Effector memory CD4-positive, alpha-beta T cell (primary cell): ENCODE data around the gene CPSF7.

Source experiments
- DNase-seq, 3 donors: peaks; one replicate each; pipeline ENCODE4 v3.0.0-alpha.2; 2020
- H3K27ac ChIP-seq: 2 replicates; pipeline ENCODE4 v1.7.0; 2013; ENCODE audit warnings: mild to moderate bottlenecking, low read length, moderate library complexity; ENCODE audit not compliant: insufficient read depth, poor library complexity, severe bottlenecking
- H3K27me3 ChIP-seq: replicated peaks from 2 replicates; pipeline ENCODE4 v1.7.0; 2013; ENCODE audit warnings: mild to moderate bottlenecking, low read length; ENCODE audit not compliant: insufficient read depth, control insufficient read depth, poor library complexity, severe bottlenecking
- H3K36me3 ChIP-seq: 2 replicates; pipeline ENCODE4 v1.7.0; 2013; ENCODE audit warnings: mild to moderate bottlenecking, low read length, moderate library complexity; ENCODE audit not compliant: control insufficient read depth, insufficient read depth
- H3K4me1 ChIP-seq: 2 replicates; pipeline ENCODE4 v1.7.0; 2013; ENCODE audit warnings: low read length, mild to moderate bottlenecking; ENCODE audit not compliant: control insufficient read depth, insufficient read depth, poor library complexity, severe bottlenecking
- H3K4me3 ChIP-seq: 2 replicates; pipeline ENCODE4 v1.7.0; 2013; ENCODE audit warnings: low read length, low read depth, mild to moderate bottlenecking; ENCODE audit not compliant: insufficient read depth, poor library complexity, severe bottlenecking
- H3K9me3 ChIP-seq: 2 replicates; pipeline ENCODE4 v1.7.0; 2013; ENCODE audit warnings: mild to moderate bottlenecking, low read length, moderate library complexity; ENCODE audit not compliant: control insufficient read depth
- total RNA-seq, 3 donors: gene quantifications; one replicate each; lab custom pipeline; 2026; lab: John Stamatoyannopoulos, UW

Gene CPSF7, protein sequence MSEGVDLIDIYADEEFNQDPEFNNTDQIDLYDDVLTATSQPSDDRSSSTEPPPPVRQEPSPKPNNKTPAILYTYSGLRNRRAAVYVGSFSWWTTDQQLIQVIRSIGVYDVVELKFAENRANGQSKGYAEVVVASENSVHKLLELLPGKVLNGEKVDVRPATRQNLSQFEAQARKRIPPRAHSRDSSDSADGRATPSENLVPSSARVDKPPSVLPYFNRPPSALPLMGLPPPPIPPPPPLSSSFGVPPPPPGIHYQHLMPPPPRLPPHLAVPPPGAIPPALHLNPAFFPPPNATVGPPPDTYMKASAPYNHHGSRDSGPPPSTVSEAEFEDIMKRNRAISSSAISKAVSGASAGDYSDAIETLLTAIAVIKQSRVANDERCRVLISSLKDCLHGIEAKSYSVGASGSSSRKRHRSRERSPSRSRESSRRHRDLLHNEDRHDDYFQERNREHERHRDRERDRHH
- 64.1 to 98.6 (median 65.4) reads per million in 3 donors for total RNA-seq

DNA sequence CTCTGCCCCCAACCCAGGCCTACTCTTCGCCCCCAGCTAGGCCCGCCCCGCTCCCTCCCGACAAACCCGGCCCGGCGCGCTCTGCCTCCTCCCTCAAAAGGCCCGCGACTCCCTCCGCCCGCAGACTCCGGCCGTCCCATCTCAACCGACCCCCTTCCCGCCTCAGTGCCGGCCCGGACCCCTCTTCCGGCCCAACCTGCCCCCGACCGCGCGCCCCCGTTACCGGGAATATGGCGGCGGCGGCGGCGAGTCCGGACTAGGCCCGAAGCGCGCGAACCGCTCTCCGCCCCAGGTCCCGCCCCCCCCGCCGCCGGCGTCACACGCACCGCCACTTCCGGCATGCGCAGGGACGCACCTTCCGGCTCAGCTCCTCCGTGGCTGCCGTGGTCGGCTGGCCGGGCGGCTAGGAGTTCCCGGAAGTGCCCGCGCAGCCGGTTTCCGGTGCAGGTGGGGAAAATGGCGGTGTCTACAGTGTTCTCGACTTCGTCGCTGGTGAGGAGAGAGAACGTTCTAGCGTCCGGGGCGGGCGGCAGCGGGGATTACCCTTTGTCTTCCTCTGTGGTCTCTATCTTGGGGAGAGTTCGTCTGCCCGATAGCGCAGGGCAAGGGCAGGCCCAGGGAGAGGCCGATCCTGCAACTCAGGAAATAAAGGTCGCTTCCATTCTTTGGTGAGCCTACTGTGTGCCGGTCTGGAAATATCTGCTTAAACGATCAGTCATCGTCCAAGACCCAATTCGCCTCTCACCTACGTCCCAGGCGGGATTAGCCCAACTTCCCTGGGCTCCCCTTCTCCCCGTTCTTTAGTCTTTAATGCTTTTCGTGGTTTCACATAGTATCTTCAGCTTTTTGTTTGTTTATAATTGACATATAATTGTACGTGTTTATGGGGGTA, at the start of gene CPSF7, which contains the start of gene SDHAF2:
Gene CPSF7 (minus strand): TSS at position 285 of the 892 bp plus-strand sequence. CDS start 740 bp downstream, outside the sequence.
Gene SDHAF2 (plus strand): TSS at position 434 of the 892 bp plus-strand sequence. CDS start 23 bp downstream, at position 457.
- H3K9me3 ChIP-seq, result no peaks in the 10 kb centered on the region
- peaks cover 32% of the 10 kb centered on the region for H3K36me3 ChIP-seq
- H3K4me3 ChIP-seq, result peak within 1 kb of the TSS; percentile 74
- H3K27ac ChIP-seq, result peak within 1 kb of the TSS; percentile 97
- no peaks in the 10 kb centered on the region for H3K27me3 ChIP-seq
- peak; percentile 96 to 97 (median 96) for DNase-seq
- peaks cover 17% of the 10 kb centered on the region for H3K4me1 ChIP-seq

DNA sequence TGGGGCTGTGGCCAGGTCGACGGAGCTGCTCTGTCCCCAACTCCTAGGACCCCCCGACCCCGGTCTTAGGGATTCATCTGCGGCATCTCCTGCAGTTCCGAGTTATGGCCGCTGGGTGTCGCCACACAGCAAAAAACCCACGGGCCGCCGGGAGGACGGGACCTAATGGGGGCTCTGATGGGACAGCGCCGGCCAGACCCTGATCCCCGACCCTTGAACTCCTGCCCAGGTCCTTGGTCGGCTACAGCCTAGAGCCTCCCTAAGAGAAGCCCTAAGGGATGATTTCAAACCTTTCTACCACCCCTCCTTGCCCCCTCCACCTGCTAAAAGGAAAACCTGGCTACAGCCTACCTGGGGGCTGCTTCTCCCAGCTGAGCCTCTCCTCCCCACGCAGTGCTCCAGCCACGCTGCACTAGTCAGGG, 48.0 kb upstream of the CPSF7 start:
- Histone ChIP-seq H3K27ac (no peak overlapping the region), H3K4me1 (peaks cover 6% of the 10 kb centered on the region), H3K36me3 (no peaks in the 10 kb centered on the region), H3K9me3 (no peaks in the 10 kb centered on the region), H3K4me3 (no peak overlapping the region), H3K27me3 (no peaks in the 10 kb centered on the region)
- peak; percentile 13 to 31 (median 15) for DNase-seq

DNA sequence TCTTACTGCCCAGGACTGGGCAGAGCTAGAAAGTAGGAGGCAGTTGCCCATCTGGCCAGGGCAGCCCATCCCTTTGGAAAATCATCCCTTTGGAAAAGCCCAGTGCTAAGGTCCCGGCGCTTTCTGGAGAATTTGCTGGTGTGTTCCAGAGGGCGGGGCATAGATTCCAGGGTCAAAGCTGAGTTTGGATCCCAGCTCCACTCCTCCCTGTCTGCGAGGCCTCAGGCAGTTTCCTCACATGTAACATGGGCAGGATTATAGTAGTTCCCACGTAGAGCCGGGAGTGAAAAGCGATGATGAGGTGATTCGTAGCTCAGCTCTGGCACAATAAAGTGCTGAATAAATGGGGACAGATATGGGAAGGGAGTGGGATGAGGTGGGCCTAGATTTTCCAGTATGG, 47.4 kb upstream of the CPSF7 start:
- Histone ChIP-seq H3K9me3 (no peaks in the 10 kb centered on the region), H3K36me3 (no peaks in the 10 kb centered on the region), H3K27ac (no peak overlapping the region), H3K4me1 (peaks cover 6% of the 10 kb centered on the region), H3K4me3 (no peak overlapping the region), H3K27me3 (no peaks in the 10 kb centered on the region)
- no peak for DNase-seq

DNA sequence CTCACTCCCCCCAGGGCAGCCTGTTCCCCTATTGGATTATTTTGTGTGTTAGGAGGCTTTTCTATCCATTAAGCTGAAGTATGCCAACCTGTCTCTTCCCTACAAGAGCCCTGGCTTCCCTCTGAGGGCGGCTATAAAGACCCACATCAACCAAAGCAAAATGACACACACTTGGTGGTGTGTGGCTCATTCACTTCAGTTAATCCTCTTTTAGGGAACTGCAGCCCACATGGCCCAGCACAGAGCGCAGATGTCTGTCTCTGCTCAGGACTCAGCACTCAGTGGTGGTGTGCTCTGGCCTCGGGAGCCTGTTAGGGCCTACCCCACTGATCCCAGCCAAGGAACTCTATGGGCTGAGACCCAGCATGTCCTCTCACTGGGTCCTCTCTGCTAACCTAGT, 46.6 kb upstream of the CPSF7 start:
- no peak overlapping the region for H3K4me3 ChIP-seq
- H3K4me1 ChIP-seq, result peaks cover 6% of the 10 kb centered on the region
- no peaks in the 10 kb centered on the region for H3K36me3 ChIP-seq
- H3K27me3 ChIP-seq, result no peaks in the 10 kb centered on the region
- no peaks in the 10 kb centered on the region for H3K9me3 ChIP-seq
- H3K27ac ChIP-seq, result no peak overlapping the region
- DNase-seq, result no peak

DNA sequence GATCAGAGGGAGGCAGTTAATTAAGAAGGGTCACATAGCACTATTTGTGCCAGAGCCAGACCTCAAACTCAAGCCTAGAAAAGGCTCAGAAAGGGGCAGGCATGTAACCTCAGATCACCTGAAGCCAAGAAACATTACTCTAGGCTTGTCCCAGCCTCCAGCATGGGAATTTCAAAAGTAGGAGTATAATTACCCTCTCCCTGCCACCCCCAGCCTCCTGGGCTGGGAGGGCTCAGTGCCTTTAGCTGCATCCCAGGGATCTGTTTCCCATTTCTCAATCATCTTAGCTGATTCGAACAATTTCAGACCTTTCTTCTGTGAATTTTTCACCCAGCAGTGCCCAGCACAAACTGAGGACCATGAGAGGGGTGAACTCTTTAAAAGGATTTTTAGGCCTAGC, 45.7 kb upstream of the CPSF7 start:
- Histone ChIP-seq H3K4me1 (peaks cover 6% of the 10 kb centered on the region), H3K9me3 (no peaks in the 10 kb centered on the region), H3K27me3 (no peaks in the 10 kb centered on the region), H3K36me3 (no peaks in the 10 kb centered on the region), H3K4me3 (no peak overlapping the region), H3K27ac (no peak overlapping the region)
- no peak for DNase-seq

DNA sequence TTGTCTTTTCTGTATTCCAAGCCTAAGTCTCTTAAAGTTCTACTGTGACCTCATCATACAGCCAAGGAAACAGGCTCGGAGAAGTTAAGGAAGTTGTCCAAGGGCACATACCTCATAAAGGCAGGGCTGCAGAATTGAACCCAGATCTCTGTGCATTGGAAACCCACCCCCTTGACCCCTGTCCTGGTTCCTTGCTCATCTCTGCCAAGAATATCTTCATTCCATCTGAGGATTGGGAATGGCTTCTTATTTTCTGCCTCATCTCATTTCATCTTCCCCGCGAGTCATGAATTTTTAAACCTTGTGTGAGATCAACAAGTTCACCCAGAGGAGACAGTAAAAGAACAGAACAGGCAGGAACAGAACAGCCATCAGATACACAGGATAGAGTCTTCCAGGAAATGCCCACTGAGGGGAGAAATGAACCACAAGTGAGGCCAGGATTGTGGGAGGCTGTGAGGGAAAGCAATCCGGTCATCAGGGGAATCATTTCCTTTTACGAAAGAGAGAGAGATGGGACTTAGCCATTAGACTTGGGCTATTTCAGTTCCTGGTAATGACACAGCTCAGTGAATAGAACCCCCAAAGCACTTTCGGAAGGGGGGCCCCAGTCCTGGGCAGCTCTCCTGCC, 44.4 kb upstream of the CPSF7 start:
- H3K9me3 ChIP-seq, result no peaks in the 10 kb centered on the region
- no peak for DNase-seq
- no peak overlapping the region for H3K4me3 ChIP-seq
- H3K27ac ChIP-seq, result no peak overlapping the region
- H3K4me1 ChIP-seq, result peaks cover 6% of the 10 kb centered on the region
- H3K36me3 ChIP-seq, result no peaks in the 10 kb centered on the region
- H3K27me3 ChIP-seq, result no peaks in the 10 kb centered on the region

DNA sequence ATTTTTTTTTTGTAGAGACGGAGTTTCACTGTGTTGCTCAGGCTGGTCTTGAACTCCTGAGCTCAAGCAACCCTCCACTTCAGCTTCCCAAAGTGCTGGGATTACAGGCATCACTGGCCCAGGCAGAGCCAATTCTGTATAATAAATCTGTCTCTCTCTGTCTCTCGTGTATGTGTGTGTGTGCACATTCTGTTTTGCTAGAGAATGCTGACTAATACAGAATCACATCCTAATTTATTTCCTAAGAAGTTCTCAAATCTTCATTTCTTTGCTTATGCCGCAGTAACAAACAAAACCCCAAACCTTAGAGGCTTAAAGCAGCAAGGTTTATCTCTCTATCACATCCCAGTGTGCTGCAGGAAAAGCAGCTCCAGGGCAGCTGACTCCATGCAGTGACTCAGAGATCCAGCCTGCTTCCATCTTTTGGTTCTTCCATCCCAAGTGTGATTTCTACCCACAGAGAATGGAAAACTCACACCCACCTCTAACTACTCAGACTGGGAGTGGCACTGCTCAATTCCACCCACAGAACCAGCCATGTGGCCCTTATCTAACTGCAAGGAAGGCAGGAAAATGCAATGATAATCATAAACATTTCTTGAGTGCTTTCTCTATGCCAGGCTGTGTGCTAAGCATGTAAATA, 43.7 kb upstream of the CPSF7 start:
- DNase-seq, result no peak
- Histone ChIP-seq H3K4me1 (peaks cover 6% of the 10 kb centered on the region), H3K4me3 (no peak overlapping the region), H3K9me3 (no peaks in the 10 kb centered on the region), H3K27ac (no peak overlapping the region), H3K36me3 (peaks cover 2% of the 10 kb centered on the region), H3K27me3 (no peaks in the 10 kb centered on the region)

DNA sequence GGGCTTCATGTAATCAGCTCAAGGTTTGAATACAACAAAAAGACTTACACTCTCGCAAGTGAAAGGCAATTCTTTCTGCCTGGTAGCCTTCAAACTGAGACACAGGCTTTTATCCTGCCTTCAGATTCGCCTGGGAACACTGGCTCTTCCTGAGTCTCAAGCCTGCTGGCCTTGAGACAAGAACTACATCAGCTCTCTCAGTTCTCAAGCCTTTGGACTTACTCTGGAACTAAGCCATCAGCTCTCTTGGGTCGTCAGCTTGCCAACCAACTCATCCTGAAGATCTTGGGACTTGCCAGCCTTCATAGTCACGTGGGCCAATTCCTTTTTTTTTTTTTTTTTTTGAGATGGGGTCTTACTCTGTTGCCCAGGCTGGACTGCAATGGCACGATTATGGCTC, 43.1 kb upstream of the CPSF7 start:
- Histone ChIP-seq H3K36me3 (peaks cover 8% of the 10 kb centered on the region), H3K9me3 (no peaks in the 10 kb centered on the region), H3K4me3 (no peak overlapping the region), H3K4me1 (peaks cover 4% of the 10 kb centered on the region), H3K27ac (no peak overlapping the region), H3K27me3 (no peaks in the 10 kb centered on the region)
- no peak for DNase-seq

DNA sequence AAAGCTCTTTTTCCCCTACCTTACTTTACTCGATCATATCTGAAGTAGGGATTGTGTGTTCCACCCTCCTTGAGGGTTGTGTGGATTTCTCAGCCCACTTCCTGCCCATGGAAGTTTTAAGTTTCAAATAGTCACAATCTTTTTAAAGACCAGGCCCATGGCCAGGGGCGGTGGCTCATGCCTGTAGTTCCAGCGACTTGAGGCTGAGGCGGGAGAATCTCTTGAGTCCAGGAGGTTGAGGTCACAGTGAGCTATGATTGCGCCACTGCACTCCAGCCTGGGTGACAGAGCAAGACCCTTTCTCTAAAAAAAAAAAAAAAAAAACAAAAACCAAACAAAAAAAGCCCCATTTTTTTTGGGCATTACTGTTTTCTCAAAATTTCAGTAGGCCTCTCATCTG, 42.5 kb upstream of the CPSF7 start:
- H3K4me3 ChIP-seq, result no peak overlapping the region
- H3K4me1 ChIP-seq, result no peaks in the 10 kb centered on the region
- H3K27ac ChIP-seq, result no peak overlapping the region
- H3K36me3 ChIP-seq, result peaks cover 8% of the 10 kb centered on the region
- DNase-seq, result no peak
- no peaks in the 10 kb centered on the region for H3K27me3 ChIP-seq
- no peaks in the 10 kb centered on the region for H3K9me3 ChIP-seq
